Lower leg skin (tissue), 4 donors: ENCODE results near the gene GAB3. TPM values are rescaled to one million over a fixed set of nuclear protein-coding genes. Genes with fewer than 3 reads are reported as not detected.

Experiments used
- DNase-seq, 2 donors: peaks; one replicate each; pipeline ENCODE4 v3.0.0-alpha.2; 2019; ENCODE audit warnings: low spot score in 2 of 2
- H3K4me3 ChIP-seq: fragments of 200-600 bp; sonication (generic); 2 replicates; pipeline ENCODE4 v1.5.1; 2017; ENCODE audit warnings: mild to moderate bottlenecking, low read depth; ENCODE audit not compliant: poor library complexity, severe bottlenecking
- CTCF ChIP-seq, 3 donors: fragments of 450-650 bp; IDR thresholded peaks; one replicate each; pipeline ENCODE4 v1.5.1; 2016; ENCODE audit warnings: antibody characterized with exemption in 3 of 3, mild to moderate bottlenecking in 3 of 3, moderate library complexity in 2 of 3
- POLR2A ChIP-seq, 2 donors: fragments of 450-650 bp; IDR thresholded peaks; one replicate each; pipeline ENCODE4 v1.6.1; 2016 to 2017; ENCODE audit warnings: antibody characterized with exemption in 2 of 2, mild to moderate bottlenecking in 1 of 2, moderate library complexity in 1 of 2
- WGBS, 2 donors: methylation state at CpG; one replicate each; pipeline ENCODE4 v1.1.5; 2018; 5-methylcytosine and 5-hydroxymethylcytosine counted together
- intact Hi-C: fragments of 100-400 bp; cut with DNase I; formaldehyde crosslinking; loops from one replicate; pipeline ENCODE4 v1.15.0; 2023; ENCODE audit warnings: low total_unique reads
- total RNA-seq, 4 donors: library from RNA; depleted of rRNA; stranded (reverse); fragments of >200 nt; gene quantifications; one replicate each; pipeline ENCODE4 v1.1.0, GENCODE V29; 2016

GAB3 gene
- total RNA-seq, 4 donors from 2014 or later = 0.30 to 1.8 (median 1.4) TPM

DNA sequence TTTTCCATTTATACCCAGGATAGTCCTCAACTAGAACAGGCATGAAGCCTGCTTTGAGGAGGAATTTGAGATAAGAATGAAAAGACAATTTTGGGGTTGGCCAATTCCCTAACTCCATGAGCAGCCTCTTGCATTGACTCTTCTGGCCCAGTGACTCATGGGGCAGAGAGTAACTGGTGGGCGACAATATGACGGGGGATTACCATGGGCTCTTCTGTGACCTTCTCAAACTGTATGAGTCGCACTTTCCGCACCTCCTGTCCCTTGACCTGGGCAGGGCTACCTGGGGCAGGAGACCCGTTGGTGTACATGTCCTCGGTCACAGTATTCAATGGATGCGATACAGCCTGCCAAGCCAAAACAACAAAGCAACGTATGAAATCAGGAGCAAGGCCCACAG is 41.1 kb upstream of the GAB3 start:
- no peak overlapping the region for H3K4me3 ChIP-seq
- no peak for DNase-seq
- 91 to 97% methylated on average over 8 of the region's 8 CpGs for WGBS, 2 donors
- intact Hi-C loops = no loop called here
- TF ChIP-seq POLR2A (IDR thresholded peaks at IDR 0.05) (no peak), CTCF (IDR thresholded peaks at IDR 0.05) (no peak)

- 73 to 93% methylated on average over 4 of the region's 4 CpGs for WGBS, 2 donors
- intact Hi-C loops = no loop called here
These were observed 40.6 kb upstream of the GAB3 start for GRCh38 chrX:154791467-154791866.

GRCh38 chrX:154785716-154786115 is 34.8 kb upstream of the GAB3 start:
- TF ChIP-seq POLR2A (IDR thresholded peaks at IDR 0.05) = no peak
- no peak for TF ChIP-seq CTCF (IDR thresholded peaks at IDR 0.05)
- 70 to 91% methylated on average over 6 of the region's 6 CpGs for WGBS, 2 donors
- no peak overlapping the region for H3K4me3 ChIP-seq
- DNase-seq = no peak
- intact Hi-C loops = no loop called here

More at GRCh38 chrX:154791467-154791866, 40.6 kb upstream of the GAB3 start:
- DNase-seq = no peak
- no peak overlapping the region for H3K4me3 ChIP-seq
- TF ChIP-seq POLR2A (IDR thresholded peaks at IDR 0.05) = no peak

- WGBS, 2 donors = 85 to 91% methylated on average over 13 of the region's 13 CpGs
- intact Hi-C loops = no loop called here
These were observed 33.5 kb upstream of the GAB3 start for GRCh38 chrX:154784149-154784995.

GRCh38 chrX:154780968-154781367 is 30.1 kb upstream of the GAB3 start:
- WGBS, 2 donors = 85 to 91% methylated on average over 8 to 9 of the region's 9 CpGs
- intact Hi-C loops = no loop called here
- DNase-seq = no peak
- H3K4me3 ChIP-seq = no peak overlapping the region
- no peak for TF ChIP-seq POLR2A (IDR thresholded peaks at IDR 0.05)
- TF ChIP-seq CTCF (IDR thresholded peaks at IDR 0.05) = no peak

More at GRCh38 chrX:154784149-154784995, 33.5 kb upstream of the GAB3 start:
- H3K4me3 ChIP-seq = no peak overlapping the region
- no peak for DNase-seq
- TF ChIP-seq CTCF (IDR thresholded peaks at IDR 0.05) (no peak), POLR2A (IDR thresholded peaks at IDR 0.05) (no peak)

GRCh38 chrX:154779261-154779660 is 28.4 kb upstream of the GAB3 start:
- WGBS, 2 donors = 86 to 90% methylated on average over 4 of the region's 4 CpGs
- H3K4me3 ChIP-seq = no peak overlapping the region
- intact Hi-C loops = no loop called here
- DNase-seq = no peak
- TF ChIP-seq POLR2A (IDR thresholded peaks at IDR 0.05) (no peak), CTCF (IDR thresholded peaks at IDR 0.05) (no peak)
